ENCODE results near the gene ATP5F1D. TPM values are rescaled to one million over a fixed set of nuclear protein-coding genes. Genes with fewer than 3 reads are reported as not detected.

The ATP5F1D gene
- total RNA-seq, 1 donor from 2014 or later = 29.0 TPM

GRCh38 chr19:1293782-1294604, 52.4 kb downstream of the ATP5F1D start:
- DNase-seq (ENCODE audit: low read depth) = no peak

Other genes with a start within 250 kb of the ATP5F1D start
- 2.4 and 3.6 TPM in 2 replicates for gene GRIN3B, start 241.3 kb upstream of the ATP5F1D start, total RNA-seq
- 63.4 and 114 TPM in 2 replicates for gene TMEM259, start 220.6 kb upstream of the ATP5F1D start, total RNA-seq
- not detected in 2 replicates for gene RNU6-2, start 220.2 kb upstream of the ATP5F1D start, total RNA-seq
- gene CNN2, start 215.1 kb upstream of the ATP5F1D start, total RNA-seq = 312 and 501 TPM in 2 replicates
- 15.6 and 24.6 TPM in 2 replicates for gene ABCA7, start 201.6 kb upstream of the ATP5F1D start, total RNA-seq
- gene ARHGAP45, start 174.6 kb upstream of the ATP5F1D start, total RNA-seq = 8.3 and 13.4 TPM in 2 replicates
- 101 and 168 TPM in 2 replicates for gene POLR2E, start 146.4 kb upstream of the ATP5F1D start, total RNA-seq
- gene GPX4, start 137.8 kb upstream of the ATP5F1D start, total RNA-seq = 205 and 337 TPM in 2 replicates
- gene SBNO2, start 67.5 kb upstream of the ATP5F1D start, total RNA-seq = 40.5 and 113 TPM in 2 replicates
- 113 and 140 TPM in 2 replicates for gene STK11, start 36.0 kb upstream of the ATP5F1D start, total RNA-seq
- gene CBARP, start 3.7 kb upstream of the ATP5F1D start, total RNA-seq = 0.87 and 4.3 TPM in 2 replicates
- gene MIDN, start 6.8 kb downstream of the ATP5F1D start, total RNA-seq = 12.2 and 44.9 TPM in 2 replicates
- gene CIRBP, start 27.6 kb downstream of the ATP5F1D start, total RNA-seq = 174 and 314 TPM in 2 replicates
- gene FAM174C, start 33.8 kb downstream of the ATP5F1D start, total RNA-seq = 13.9 and 21.5 TPM in 2 replicates
- 0.10 TPM in 1 of 2 replicates, not detected in the other for gene EFNA2, start 44.1 kb downstream of the ATP5F1D start, total RNA-seq
- gene NDUFS7, start 142.2 kb downstream of the ATP5F1D start, total RNA-seq = 56.8 and 70.2 TPM in 2 replicates
- gene GAMT, start 159.8 kb downstream of the ATP5F1D start, total RNA-seq = 13.4 and 15.4 TPM in 2 replicates
- gene DAZAP1, start 165.8 kb downstream of the ATP5F1D start, total RNA-seq = 49.2 and 96.9 TPM in 2 replicates
- 442 and 500 TPM in 2 replicates for gene RPS15, start 196.6 kb downstream of the ATP5F1D start, total RNA-seq
- 0.05 TPM in 1 of 2 replicates, not detected in the other for gene APC2, start 208.4 kb downstream of the ATP5F1D start, total RNA-seq
- 26.4 and 31.4 TPM in 2 replicates for gene C19orf25, start 237.5 kb downstream of the ATP5F1D start, total RNA-seq
- 1.6 and 4.9 TPM in 2 replicates for gene PCSK4, start 248.6 kb downstream of the ATP5F1D start, total RNA-seq
- gene REEP6, start 249.4 kb downstream of the ATP5F1D start, total RNA-seq = 4.9 and 8.7 TPM in 2 replicates

All from renal cortical epithelial cell (primary cell).